ENCODE measurements around the gene ALDH3A1.

GRCh38 chr17:19744492-19744891 lies 3.6 kb downstream of the ALDH3A1 start:
- TF ChIP-seq CTCF (IDR thresholded peaks at IDR 0.05) (no peak), POLR2A (IDR thresholded peaks at IDR 0.05) (no peak)
